Testis (tissue), 5 donors: ENCODE measurements around the gene OGG1. TPM values are rescaled to one million over a fixed set of nuclear protein-coding genes. Genes with fewer than 3 reads are reported as not detected.

Source experiments
- DNase-seq: peaks from one replicate; pipeline ENCODE4 v3.0.0-alpha.2; 2019
- H3K27ac ChIP-seq, 2 donors: fragments of 200-600 bp; sonication (generic); one replicate each; pipeline ENCODE4 v1.5.1; 2019
- H3K27me3 ChIP-seq: fragments of 200-600 bp; sonication (generic); one replicate; pipeline ENCODE4 v1.5.1; 2019
- H3K36me3 ChIP-seq: fragments of 200-600 bp; sonication (generic); one replicate; pipeline ENCODE4 v1.5.1; 2017; ENCODE audit warnings: low read depth; ENCODE audit errors: missing control alignments
- H3K4me1 ChIP-seq: fragments of 200-600 bp; sonication (generic); one replicate; pipeline ENCODE4 v1.5.1; 2019
- H3K4me3 ChIP-seq, 2 donors: fragments of 200-600 bp; sonication (generic); one replicate each; pipeline ENCODE4 v1.5.1; 2017 to 2019
- H3K9me3 ChIP-seq: fragments of 200-600 bp; sonication (generic); one replicate; pipeline ENCODE4 v1.5.1; 2017
- CTCF ChIP-seq, 3 experiments: fragments of 450-650 bp in 2 of 3; fragments of 200-600 bp in 1 of 3; sonication (generic) in 1 of 3; IDR thresholded peaks; one replicate each; pipeline ENCODE4 v1.5.1; 2016 to 2019; ENCODE audit warnings: antibody characterized with exemption in 3 of 3, mild to moderate bottlenecking in 2 of 3, moderate library complexity in 1 of 3
- POLR2A ChIP-seq: fragments of 450-650 bp; IDR thresholded peaks from one replicate; pipeline ENCODE4 v1.6.1; 2017; ENCODE audit warnings: antibody characterized with exemption, mild to moderate bottlenecking, moderate library complexity
- WGBS, 2 donors: methylation state at CpG; one replicate each; pipeline ENCODE4 v1.1.5; 2018; 5-methylcytosine and 5-hydroxymethylcytosine counted together
- intact Hi-C: fragments of 100-400 bp; cut with DNase I; formaldehyde crosslinking; loops from one replicate; pipeline ENCODE4 v1.15.1; 2023; ENCODE audit warnings: low total_unique reads
- long read RNA-seq, 2 donors: transcript quantifications; one replicate each; lab custom pipeline, GENCODE V29; 2026
- polyA plus RNA-seq: library from polyadenylated mRNA; stranded (reverse); fragments of 350-450 nt; fragmentation: Illumina TruSeq; extraction: RNeasy Lipid Tissue Mini Kit (QIAGEN cat#74804); gene quantifications from one replicate; pipeline ENCODE4 v1.2.3, GENCODE V29; 2014; ENCODE audit warnings: low read depth, low replicate concordance; ENCODE audit not compliant: insufficient read depth
- total RNA-seq, 2 donors: library from RNA; depleted of rRNA; stranded (reverse); fragments of >200 nt; gene quantifications; one replicate each; pipeline ENCODE4 v1.2.3, GENCODE V29; 2016

The OGG1 gene
- 10 to 100 TPM; 30.3 to 36.4 TPM for total RNA-seq
- polyA plus RNA-seq = 18.8 TPM
- long read RNA-seq, donor 1, full-length matches to known transcripts = 41 of 41 reads
- long read RNA-seq, donor 1, partial matches to known transcripts = 0 of 41 reads
- long read RNA-seq, donor 1, other reads (novel, unspliced or antisense) = 0 of 41 reads
- long read RNA-seq, donor 2, full-length matches to known transcripts = 19 of 26 reads
- long read RNA-seq, donor 2, partial matches to known transcripts = 0 of 26 reads
- long read RNA-seq, donor 2, other reads (novel, unspliced or antisense) = 7 of 26 reads

DNA sequence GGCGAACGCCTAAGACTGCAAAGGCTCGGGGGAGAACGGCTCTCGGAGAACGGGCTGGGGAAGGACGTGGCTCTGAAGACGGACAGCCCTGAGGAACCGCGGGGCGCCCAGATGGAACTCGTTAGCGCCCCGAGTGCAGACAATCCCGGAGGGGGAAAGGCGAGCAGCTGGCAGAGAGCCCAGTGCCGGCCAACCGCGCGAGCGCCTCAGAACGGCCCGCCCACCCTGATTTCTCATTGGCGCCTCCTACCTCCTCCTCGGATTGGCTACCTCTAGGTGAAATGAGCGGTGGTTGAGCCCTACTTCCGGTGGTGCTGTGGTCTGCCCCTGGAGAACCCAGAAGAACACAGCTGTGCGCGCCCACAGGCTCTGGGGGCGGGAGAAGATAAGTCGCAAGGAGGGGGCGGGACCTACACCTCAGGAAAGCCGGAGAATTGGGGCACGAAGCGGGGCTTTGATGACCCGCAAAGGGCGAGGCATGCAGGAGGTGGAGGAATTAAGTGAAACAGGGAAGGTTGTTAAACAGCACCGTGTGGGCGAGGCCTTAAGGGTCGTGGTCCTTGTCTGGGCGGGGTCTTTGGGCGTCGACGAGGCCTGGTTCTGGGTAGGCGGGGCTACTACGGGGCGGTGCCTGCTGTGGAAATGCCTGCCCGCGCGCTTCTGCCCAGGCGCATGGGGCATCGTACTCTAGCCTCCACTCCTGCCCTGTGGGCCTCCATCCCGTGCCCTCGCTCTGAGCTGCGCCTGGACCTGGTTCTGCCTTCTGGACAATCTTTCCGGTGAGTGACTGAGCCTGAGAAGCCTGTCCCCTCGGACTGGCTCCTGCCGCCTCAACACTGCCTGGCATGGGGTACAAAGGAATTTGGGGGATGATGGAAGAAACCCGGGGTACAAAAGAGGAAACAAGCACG is at the start of gene OGG1:
OGG1 (plus strand) TSS at position 308 of the 911 bp plus-strand sequence; CDS start at position 643, 335 bp downstream.
- H3K4me3 ChIP-seq = peak within 1 kb of the TSS; percentile 68 to 71
- no peaks in the 10 kb centered on the region for H3K27me3 ChIP-seq
- peaks cover 23% of the 10 kb centered on the region for H3K4me1 ChIP-seq
- intact Hi-C loops = no loop called here
- DNase-seq = peak; percentile 99
- peak within 1 kb of the TSS; percentile 79 to 90 for H3K27ac ChIP-seq
- no peaks in the 10 kb centered on the region for H3K36me3 ChIP-seq
- no peak for TF ChIP-seq POLR2A
- peak in 2 of 3 experiments; percentile 5 to 24 for TF ChIP-seq CTCF (IDR thresholded peaks at IDR 0.05)
- 0% methylated on average over 46 to 58 of the region's 60 CpGs for WGBS, 2 donors
- no peaks in the 10 kb centered on the region for H3K9me3 ChIP-seq

GRCh38 chr3:9700536-9700935 is 49.2 kb upstream of the OGG1 start:
- Histone ChIP-seq H3K27ac (no peak overlapping the region), H3K4me1 (no peaks in the 10 kb centered on the region), H3K27me3 (no peaks in the 10 kb centered on the region), H3K9me3 (no peaks in the 10 kb centered on the region), H3K36me3 (no peaks in the 10 kb centered on the region), H3K4me3 (no peak overlapping the region)
- TF ChIP-seq CTCF (IDR thresholded peaks at IDR 0.05) (no peak), POLR2A (no peak)
- DNase-seq = no peak
- WGBS, 2 donors = 91 to 98% methylated on average over 2 of the region's 2 CpGs
- intact Hi-C loops = no loop called here

DNA sequence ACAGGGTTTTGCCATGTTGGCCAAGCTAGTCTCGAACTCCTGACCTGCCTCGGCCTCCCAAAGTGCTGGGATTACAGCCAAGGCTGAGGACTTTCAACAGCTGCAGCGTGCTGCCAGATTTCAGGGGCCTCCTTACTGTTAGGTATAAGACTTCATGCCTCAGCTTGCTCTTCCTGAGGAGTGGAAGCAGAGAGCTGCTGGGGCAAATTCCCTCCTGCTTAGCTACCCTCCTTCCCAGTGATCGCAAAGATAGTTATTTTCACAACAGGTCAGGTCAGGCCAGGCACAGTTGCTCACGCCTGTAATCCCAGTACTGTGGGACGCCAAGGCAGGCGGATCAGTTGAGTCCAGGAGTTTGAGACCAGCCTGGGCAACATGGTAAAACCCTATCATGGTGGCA is 48.7 kb upstream of the OGG1 start:
- no peaks in the 10 kb centered on the region for H3K27me3 ChIP-seq
- DNase-seq = no peak
- no peaks in the 10 kb centered on the region for H3K4me1 ChIP-seq
- whole genome bisulfite sequencing, 2 donors = 85 to 93% methylated on average over 5 to 7 of the region's 7 CpGs
- intact Hi-C loops = no loop called here
- no peak overlapping the region for H3K27ac ChIP-seq
- H3K4me3 ChIP-seq = no peak overlapping the region
- H3K9me3 ChIP-seq = no peaks in the 10 kb centered on the region
- H3K36me3 ChIP-seq = no peaks in the 10 kb centered on the region
- TF ChIP-seq POLR2A = no peak
- no peak for TF ChIP-seq CTCF (IDR thresholded peaks at IDR 0.05)

DNA sequence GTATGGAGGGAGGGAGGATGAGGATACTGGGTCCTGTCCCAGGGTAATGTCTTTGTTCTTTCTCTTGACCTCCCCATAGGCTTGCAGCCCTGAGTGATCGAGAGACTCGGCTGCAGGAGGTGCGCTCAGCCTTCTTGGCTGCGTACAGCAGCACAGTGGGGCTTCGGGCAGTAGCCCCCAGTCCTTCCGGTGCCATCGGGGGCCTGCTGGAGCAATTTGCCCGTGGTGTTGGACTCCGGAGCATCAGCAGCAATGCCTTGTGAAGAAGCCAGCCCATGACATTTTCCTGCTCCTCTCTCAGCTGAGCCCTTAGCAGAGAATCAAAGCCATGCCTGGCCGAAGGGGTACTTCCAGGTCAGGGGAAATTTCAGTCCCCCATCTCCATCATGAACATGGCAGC is 48.0 kb upstream of the OGG1 start:
- intact Hi-C loops = no loop called here
- WGBS, 2 donors = 94 to 96% methylated on average over 4 to 10 of the region's 10 CpGs
- no peaks in the 10 kb centered on the region for H3K27me3 ChIP-seq
- H3K27ac ChIP-seq = no peak overlapping the region
- no peak for DNase-seq
- no peaks in the 10 kb centered on the region for H3K9me3 ChIP-seq
- no peak overlapping the region for H3K4me3 ChIP-seq
- no peaks in the 10 kb centered on the region for H3K4me1 ChIP-seq
- no peak for TF ChIP-seq POLR2A
- no peak for TF ChIP-seq CTCF (IDR thresholded peaks at IDR 0.05)
- H3K36me3 ChIP-seq = no peaks in the 10 kb centered on the region
